Measurements from ENCODE around the gene SMYD1. TPM values are rescaled to one million over a fixed set of nuclear protein-coding genes. Genes with fewer than 3 reads are reported as not detected.

Gene SMYD1
- total RNA-seq, 2 experiments from 2014 or later = not detected

- CTCF ChIA-PET = interaction anchor here (1.2 kb wide), 1 partner anchor 22 kb away, joined by 5 read pairs; no protein-coding TSS in a partner anchor
These were observed 14.4 kb downstream of the SMYD1 start for GRCh38 chr2:88081924-88082608.

GRCh38 chr2:88082781-88083180 lies 15.2 kb downstream of the SMYD1 start:
- ATAC-seq (ENCODE audit: poor library complexity) (no peak), DNase-seq (no peak)
- ChIA-PET POLR2A (no interaction called here), CTCF (interaction anchor here (1.2 kb wide), 1 partner anchor 22 kb away, joined by 5 read pairs; no protein-coding TSS in a partner anchor)
- Histone ChIP-seq H3K9me3 (ENCODE audit: control insufficient read depth in 1 of 2, insufficient read depth in 1 of 2, low read length in 2 of 2) (no peaks in the 10 kb centered on the region), H3K27ac (ENCODE audit: low read depth in 1 of 2, low read length in 2 of 2) (no peak overlapping the region), H3K4me1 (ENCODE audit: insufficient read depth, low read length) (no peaks in the 10 kb centered on the region), H3K36me3 (ENCODE audit: insufficient read depth, low read length) (no peaks in the 10 kb centered on the region), H3K4me3 (ENCODE audit: low read length) (no peak overlapping the region), H3K27me3 (ENCODE audit: control insufficient read depth in 1 of 2, insufficient read depth in 2 of 2, low read length in 2 of 2) (peaks cover 0 to 5% of the 10 kb centered on the region in 2 experiments)
- H3K27ac Mint-ChIP-seq = no peak overlapping the region
- no peak overlapping the region for H3K4me3 Mint-ChIP-seq
- no peaks in the 10 kb centered on the region for H3K27me3 Mint-ChIP-seq
- H3K36me3 Mint-ChIP-seq (ENCODE audit: low read depth) = no peaks in the 10 kb centered on the region
- intact Hi-C loops (cut with DNase I, micrococcal nuclease) = no loop called here
- no peak for TF ChIP-seq CTCF (IDR thresholded peaks at IDR 0.05)
- H3K9me3 Mint-ChIP-seq = no peaks in the 10 kb centered on the region
- H3K4me1 Mint-ChIP-seq (ENCODE audit: low read depth) = no peaks in the 10 kb centered on the region

More at GRCh38 chr2:88081924-88082608, 14.4 kb downstream of the SMYD1 start:
- ATAC-seq (ENCODE audit: poor library complexity) (no peak), DNase-seq (no peak)
- H3K27ac ChIP-seq (ENCODE audit: low read depth in 1 of 2, low read length in 2 of 2) = no peak overlapping the region
- H3K27me3 ChIP-seq (ENCODE audit: control insufficient read depth in 1 of 2, insufficient read depth in 2 of 2, low read length in 2 of 2) = peaks cover 0 to 5% of the 10 kb centered on the region in 2 experiments
- POLR2A ChIA-PET = no interaction called here
- H3K36me3 ChIP-seq (ENCODE audit: insufficient read depth, low read length) = no peaks in the 10 kb centered on the region
- Mint-ChIP-seq H3K27ac (no peak overlapping the region), H3K4me1 (ENCODE audit: low read depth) (no peaks in the 10 kb centered on the region), H3K36me3 (ENCODE audit: low read depth) (no peaks in the 10 kb centered on the region), H3K27me3 (no peaks in the 10 kb centered on the region), H3K9me3 (no peaks in the 10 kb centered on the region), H3K4me3 (no peak overlapping the region)
- H3K4me1 ChIP-seq (ENCODE audit: insufficient read depth, low read length) = no peaks in the 10 kb centered on the region
- no peak for TF ChIP-seq CTCF (IDR thresholded peaks at IDR 0.05)
- no peak overlapping the region for H3K4me3 ChIP-seq (ENCODE audit: low read length)
- no peaks in the 10 kb centered on the region for H3K9me3 ChIP-seq (ENCODE audit: control insufficient read depth in 1 of 2, insufficient read depth in 1 of 2, low read length in 2 of 2)
- intact Hi-C loops (cut with DNase I, micrococcal nuclease) = no loop called here

GRCh38 chr2:88085099-88085498 lies 17.5 kb downstream of the SMYD1 start:
- H3K4me3 Mint-ChIP-seq = no peak overlapping the region
- POLR2A ChIA-PET = no interaction called here
- DNase-seq (no peak), ATAC-seq (ENCODE audit: poor library complexity) (no peak)
- no peaks in the 10 kb centered on the region for H3K27me3 Mint-ChIP-seq
- CTCF ChIA-PET = no interaction called here
- H3K36me3 Mint-ChIP-seq (ENCODE audit: low read depth) = no peaks in the 10 kb centered on the region
- no peak for TF ChIP-seq CTCF (IDR thresholded peaks at IDR 0.05)
- H3K27ac Mint-ChIP-seq = no peak overlapping the region
- Histone ChIP-seq H3K27me3 (ENCODE audit: control insufficient read depth in 1 of 2, insufficient read depth in 2 of 2, low read length in 2 of 2) (peaks cover 0 to 5% of the 10 kb centered on the region in 2 experiments), H3K36me3 (ENCODE audit: insufficient read depth, low read length) (no peaks in the 10 kb centered on the region), H3K4me1 (ENCODE audit: insufficient read depth, low read length) (no peaks in the 10 kb centered on the region), H3K4me3 (ENCODE audit: low read length) (no peak overlapping the region), H3K27ac (ENCODE audit: low read depth in 1 of 2, low read length in 2 of 2) (no peak overlapping the region), H3K9me3 (ENCODE audit: control insufficient read depth in 1 of 2, insufficient read depth in 1 of 2, low read length in 2 of 2) (no peaks in the 10 kb centered on the region)
- no peaks in the 10 kb centered on the region for H3K9me3 Mint-ChIP-seq
- peaks cover 13% of the 10 kb centered on the region for H3K4me1 Mint-ChIP-seq (ENCODE audit: low read depth)
- intact Hi-C loops (cut with DNase I, micrococcal nuclease) = no loop called here
